KOPT-K1 (cell line): ENCODE data around the gene TRIM71.

ENCODE experiments used
- H3K27ac ChIP-seq: fragments of 200-600 bp; sonication (generic); 2 replicates; pipeline ENCODE4 v1.5.1; 2016; ENCODE audit warnings: antibody characterized with exemption, mild to moderate bottlenecking, low read depth, low read length; ENCODE audit not compliant: poor library complexity, severe bottlenecking
- H3K36me3 ChIP-seq: fragments of 200-600 bp; sonication (generic); 2 replicates; pipeline ENCODE4 v1.5.1; 2017; ENCODE audit warnings: antibody characterized with exemption, mild to moderate bottlenecking, low read length, moderate library complexity; ENCODE audit not compliant: insufficient read depth
- H3K9me3 ChIP-seq: fragments of 200-600 bp; sonication (generic); 2 replicates; pipeline ENCODE4 v1.5.1; 2017; ENCODE audit warnings: antibody characterized with exemption, low read length, mild to moderate bottlenecking; ENCODE audit not compliant: insufficient read depth, poor library complexity, severe bottlenecking

Gene TRIM71

DNA sequence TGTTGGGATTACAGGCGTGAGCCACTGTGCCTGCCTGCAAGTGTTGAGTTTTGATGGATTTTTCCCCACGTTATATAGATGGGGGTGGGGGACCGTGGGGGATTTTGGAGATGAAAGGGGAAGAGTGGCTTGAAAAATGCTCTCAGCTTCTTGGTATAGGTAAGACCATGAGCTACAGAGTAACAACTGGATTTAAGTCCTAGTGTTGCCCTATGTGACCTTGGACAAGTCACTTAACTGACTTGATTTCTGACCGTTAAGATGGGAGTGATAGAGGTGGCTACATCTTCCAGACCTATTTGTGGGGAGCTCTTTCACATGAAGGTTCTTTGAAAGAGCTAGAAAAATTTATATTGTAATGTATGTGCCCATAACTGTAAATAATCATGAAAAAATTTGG lies 13.3 kb downstream of the TRIM71 start:
- Histone ChIP-seq H3K9me3 (no peaks in the 10 kb centered on the region), H3K27ac (no peak overlapping the region), H3K36me3 (no peaks in the 10 kb centered on the region)

DNA sequence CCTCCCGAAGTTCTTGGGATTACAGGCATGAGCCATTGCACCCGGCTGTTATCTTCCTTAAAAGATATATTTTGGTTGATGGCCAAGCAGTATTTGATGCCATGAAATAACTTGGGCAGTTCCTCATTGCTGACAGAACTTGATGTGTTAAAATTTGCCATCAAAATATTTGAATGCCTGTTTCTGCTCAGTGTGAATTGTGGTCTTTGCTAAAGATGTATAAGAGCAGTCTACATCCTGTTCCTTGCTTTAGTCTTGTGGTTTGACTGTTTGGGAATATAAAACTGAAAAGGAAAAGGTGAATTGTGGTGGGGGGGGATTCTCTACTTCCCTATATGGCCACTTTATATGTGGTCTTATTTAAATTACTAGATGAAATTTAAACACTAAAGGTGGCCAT lies 14.0 kb downstream of the TRIM71 start:
- no peak overlapping the region for H3K27ac ChIP-seq
- no peaks in the 10 kb centered on the region for H3K36me3 ChIP-seq
- no peaks in the 10 kb centered on the region for H3K9me3 ChIP-seq

DNA sequence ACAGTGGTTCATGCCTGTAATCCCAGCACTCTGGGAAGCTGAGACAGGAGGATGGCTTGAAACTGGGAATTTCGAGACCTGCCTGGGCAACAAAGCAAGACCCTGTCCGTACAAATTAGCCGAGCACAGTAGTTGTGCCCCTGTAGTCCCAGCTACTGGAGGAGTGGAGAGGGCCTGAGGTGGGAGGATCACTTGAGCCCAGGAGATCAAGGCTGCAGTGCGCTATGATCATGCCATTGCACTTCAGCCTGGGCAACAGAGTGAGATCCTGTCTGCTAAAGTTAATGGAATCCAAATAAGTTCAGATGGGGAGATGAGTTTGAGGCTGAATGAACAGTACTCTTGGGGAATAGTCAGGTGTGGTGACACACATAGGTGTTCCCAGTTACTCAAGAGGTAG lies 14.4 kb downstream of the TRIM71 start:
- Histone ChIP-seq H3K36me3 (no peaks in the 10 kb centered on the region), H3K27ac (no peak overlapping the region), H3K9me3 (no peaks in the 10 kb centered on the region)

DNA sequence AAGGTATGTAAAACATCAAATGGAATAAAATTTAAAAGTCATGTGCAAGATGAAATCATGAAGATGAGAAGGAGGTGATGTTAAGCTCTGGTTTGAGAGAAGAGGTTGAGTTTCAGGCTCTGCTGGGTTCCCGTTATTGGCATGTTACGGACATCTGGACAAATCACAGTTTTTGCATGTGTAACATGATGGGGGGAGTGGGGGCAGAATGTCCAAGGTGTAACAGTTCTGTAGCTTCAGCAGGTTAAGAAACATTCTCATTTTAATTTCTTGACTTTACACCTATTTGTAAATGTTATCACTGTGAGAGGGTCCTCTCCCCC lies 17.2 kb downstream of the TRIM71 start:
- H3K27ac ChIP-seq, result no peak overlapping the region
- no peaks in the 10 kb centered on the region for H3K9me3 ChIP-seq
- no peaks in the 10 kb centered on the region for H3K36me3 ChIP-seq

DNA sequence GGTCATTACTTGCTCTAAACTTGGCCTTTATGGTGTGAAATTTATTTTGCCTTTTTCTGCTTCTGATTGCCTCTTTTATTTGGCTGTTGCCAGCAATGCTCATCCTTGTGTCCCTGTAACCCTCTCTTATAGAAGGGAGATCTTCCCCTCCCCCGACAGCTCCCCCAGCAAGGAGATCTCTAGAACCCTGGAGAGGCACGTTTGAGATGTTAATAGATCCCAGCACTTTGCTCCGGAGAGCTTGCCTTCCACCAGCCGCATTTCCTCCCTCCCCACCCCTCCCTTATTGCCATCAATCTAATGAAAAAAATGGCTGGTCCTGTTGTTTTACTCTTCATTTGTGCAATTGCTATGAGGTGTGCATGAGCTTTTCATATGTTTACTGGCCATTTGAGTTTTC lies 18.2 kb downstream of the TRIM71 start:
- H3K27ac ChIP-seq, result no peak overlapping the region
- H3K9me3 ChIP-seq, result no peaks in the 10 kb centered on the region
- no peaks in the 10 kb centered on the region for H3K36me3 ChIP-seq

DNA sequence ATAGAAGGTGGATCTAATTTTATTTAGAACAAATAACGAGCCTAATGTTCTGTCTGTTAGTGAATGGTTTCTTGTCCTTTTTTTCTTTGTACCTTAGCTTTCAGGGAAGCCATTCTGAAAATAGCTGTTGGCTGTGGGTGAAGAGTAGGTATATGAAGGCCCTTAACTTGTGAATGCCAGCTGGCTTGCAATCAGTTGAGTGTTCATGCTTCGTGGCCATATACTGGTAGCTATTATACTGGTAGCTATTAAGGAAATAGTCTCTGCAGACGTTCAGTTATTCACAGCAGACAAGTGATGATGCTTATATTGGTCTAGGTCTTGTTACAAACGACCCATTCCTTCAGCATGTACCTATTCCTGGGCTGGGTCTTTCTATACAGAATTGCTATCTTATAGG lies 18.8 kb downstream of the TRIM71 start:
- Histone ChIP-seq H3K27ac (no peak overlapping the region), H3K36me3 (no peaks in the 10 kb centered on the region), H3K9me3 (no peaks in the 10 kb centered on the region)

DNA sequence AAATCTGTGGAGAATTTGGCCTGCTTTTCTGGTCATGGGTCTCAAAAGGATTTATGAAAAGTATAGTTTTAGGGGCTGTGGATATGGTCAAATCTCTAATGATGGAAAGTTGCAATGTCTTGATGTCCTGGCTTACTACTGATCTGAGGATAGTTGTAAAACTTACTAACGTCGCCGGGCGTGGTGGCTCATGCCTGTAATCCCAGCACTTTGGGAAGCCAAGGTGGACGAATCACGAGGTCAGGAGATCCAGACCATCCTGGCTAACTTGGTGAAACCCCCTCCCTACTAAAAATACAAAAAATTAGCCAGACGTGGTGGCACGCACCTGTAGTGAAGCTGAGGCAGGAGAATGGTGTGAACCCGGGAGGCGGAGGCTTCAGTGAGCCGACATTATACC lies 19.6 kb downstream of the TRIM71 start:
- H3K27ac ChIP-seq, result no peak overlapping the region
- H3K36me3 ChIP-seq, result no peaks in the 10 kb centered on the region
- no peaks in the 10 kb centered on the region for H3K9me3 ChIP-seq

DNA sequence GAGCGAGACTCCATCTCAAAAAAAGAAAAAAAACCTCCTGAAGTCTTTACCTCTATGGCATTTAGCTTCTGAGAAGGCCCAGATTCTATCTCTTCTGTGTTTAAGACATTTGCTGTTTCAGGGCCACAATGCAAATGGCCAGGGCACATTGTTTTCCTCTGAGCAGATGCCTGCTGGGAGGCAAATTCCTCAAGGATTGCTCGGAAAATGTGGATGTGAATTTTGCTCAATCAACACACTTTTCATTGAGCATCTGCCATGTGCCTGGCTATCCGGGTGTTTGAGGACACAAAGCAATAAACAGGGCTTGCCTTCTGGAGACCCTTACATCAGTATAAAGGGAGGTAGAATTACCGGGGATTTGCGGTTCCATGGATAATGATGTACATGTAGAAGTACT lies 20.0 kb downstream of the TRIM71 start:
- H3K36me3 ChIP-seq, result no peaks in the 10 kb centered on the region
- H3K9me3 ChIP-seq, result no peaks in the 10 kb centered on the region
- no peak overlapping the region for H3K27ac ChIP-seq

DNA sequence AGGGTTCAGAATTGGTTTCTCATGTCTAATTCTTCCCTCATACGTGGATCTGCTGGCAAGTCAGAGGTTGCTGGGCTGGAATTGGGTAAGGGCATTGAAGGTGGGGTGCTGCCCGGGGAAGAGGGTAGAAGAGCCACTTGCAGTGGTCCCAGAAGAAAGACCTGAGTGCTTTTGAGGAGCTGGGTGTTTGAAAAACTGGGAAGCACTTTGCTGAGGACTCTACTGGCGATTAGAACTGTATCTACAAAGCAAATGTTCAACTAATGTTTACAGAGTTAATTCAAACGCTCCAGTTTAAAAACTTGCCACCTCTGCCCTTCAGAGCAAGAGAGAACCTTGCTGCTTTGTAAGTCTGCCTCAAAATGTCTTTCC lies 21.9 kb downstream of the TRIM71 start:
- Histone ChIP-seq H3K36me3 (no peaks in the 10 kb centered on the region), H3K9me3 (no peaks in the 10 kb centered on the region), H3K27ac (no peak overlapping the region)

DNA sequence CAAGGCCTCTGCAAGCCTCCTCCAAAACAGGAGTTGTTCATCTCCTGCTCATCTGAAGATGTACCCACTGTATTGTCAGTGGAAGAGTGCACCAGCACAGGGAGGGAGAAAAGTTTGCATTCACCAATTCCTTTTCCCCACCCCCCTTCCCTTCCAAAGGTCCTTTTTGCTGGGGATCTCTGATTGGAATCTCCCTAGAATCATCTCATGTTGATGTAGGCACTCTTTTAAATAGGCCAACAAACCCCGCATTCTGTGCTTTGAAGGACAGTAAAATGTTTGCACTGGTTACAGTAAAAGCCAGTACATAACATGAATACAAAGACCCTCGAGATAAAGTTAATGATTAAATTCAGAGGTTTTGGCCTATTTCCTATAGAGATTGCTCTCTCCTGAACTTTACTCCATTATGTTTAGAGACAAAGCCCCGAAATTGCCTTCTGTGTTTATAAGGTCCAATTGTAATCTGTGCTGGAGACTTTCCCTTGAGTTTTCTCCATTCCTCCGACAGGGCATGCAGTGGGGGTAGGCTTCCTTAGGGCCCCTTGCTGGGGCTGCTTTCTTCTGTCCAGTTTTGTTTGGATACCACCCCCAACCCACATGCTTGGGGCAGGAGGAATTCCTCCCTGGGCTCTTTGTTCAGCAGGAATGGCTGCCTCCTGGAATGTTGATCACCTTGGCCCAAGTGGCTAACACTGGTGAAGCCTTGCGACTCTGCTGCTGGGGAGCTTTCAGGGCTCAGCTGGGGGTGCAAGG lies 22.5 kb downstream of the TRIM71 start:
- Histone ChIP-seq H3K27ac (peak overlapping the region; percentile 13), H3K36me3 (no peaks in the 10 kb centered on the region), H3K9me3 (no peaks in the 10 kb centered on the region)

DNA sequence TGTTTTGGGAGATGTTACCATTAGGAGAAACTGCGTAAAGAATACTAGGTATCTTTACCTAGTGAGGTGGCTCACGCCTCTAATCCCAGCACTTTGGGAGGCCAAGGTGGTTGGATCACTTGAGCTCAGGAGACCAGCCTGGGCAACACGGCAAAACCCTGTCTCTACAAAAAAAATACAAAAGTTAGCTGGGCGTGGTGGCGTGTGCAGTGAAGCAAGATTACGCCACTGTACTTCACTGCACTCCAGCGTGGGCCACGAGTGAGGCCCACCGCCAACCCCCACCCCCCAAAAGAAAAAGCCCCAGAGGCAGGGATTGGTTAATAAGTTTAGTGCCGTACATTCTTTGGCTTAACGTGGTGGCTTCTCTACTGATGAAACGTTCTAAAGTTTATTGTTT lies 23.5 kb downstream of the TRIM71 start:
- H3K9me3 ChIP-seq, result no peaks in the 10 kb centered on the region
- no peaks in the 10 kb centered on the region for H3K36me3 ChIP-seq
- H3K27ac ChIP-seq, result peak overlapping the region; percentile 75

DNA sequence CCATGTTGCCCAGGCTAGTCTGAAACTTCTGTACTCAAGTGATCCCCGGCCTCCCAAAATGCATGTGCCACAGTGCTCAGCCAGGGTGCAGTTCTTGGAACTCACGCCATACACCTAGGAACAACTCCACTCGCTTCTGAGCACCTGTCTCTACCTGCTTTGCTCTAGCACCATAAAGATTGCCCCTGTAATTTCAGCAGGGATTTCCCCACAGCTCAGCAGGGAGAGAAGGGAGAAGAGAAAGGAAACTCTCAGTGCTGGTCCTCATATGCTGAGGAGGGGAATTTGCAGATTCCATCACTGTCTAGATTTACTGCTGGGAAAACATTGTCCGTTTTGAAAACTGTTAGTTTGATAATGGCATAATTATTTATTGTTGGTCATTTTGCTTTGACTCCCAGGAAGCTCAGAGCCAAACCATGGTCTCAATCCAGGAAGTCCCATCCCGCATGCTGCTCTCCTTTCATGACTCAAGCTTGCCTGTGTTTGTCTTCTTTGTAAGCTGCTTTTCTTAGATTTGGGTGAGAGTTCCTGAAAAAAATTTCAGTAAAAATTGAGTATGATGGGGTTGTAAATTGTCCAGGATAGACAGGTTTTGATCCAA lies 24.2 kb downstream of the TRIM71 start:
- H3K27ac ChIP-seq, result peak overlapping the region; percentile 75
- H3K9me3 ChIP-seq, result no peaks in the 10 kb centered on the region
- H3K36me3 ChIP-seq, result no peaks in the 10 kb centered on the region

DNA sequence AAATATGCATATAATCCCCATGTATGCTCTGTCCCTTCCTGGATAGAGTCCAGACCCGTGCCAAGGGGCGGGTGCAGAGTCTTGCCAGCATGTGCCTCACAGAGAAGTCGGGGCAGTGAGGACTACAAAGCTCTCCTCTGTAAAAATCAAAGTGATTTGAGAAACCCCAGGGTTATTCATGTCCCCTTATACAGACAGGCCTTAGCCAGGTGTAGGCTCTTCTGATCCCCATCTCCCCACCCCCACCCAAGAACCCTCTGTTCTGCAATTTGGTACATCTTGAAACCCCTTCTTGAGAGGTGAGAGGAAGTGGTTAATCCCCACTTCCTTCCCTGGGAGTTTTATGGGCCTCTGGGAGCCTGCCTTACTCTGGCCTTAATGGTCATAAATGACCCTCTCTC lies 24.7 kb downstream of the TRIM71 start:
- peak overlapping the region; percentile 75 for H3K27ac ChIP-seq

DNA sequence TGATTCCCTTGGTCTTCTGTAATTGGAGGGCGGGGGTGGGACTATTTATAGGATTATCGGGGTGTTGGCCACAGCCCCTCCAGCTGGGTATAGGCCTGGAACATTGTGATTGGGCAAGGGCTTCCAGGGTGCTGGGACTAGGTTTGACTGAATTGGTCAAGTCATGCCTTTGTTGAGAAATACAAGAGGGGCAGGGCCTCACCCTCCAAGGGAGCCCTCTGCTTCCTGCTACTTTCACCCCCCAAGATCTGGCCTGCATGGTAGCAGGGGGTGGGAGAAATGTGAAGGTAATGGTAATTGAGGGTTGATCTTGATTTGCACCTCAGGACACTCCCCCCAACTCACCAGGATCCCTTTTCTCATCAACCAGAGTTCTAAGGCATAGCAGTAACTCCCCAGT lies 25.2 kb downstream of the TRIM71 start:
- Histone ChIP-seq H3K9me3 (no peaks in the 10 kb centered on the region), H3K36me3 (no peaks in the 10 kb centered on the region), H3K27ac (peak overlapping the region; percentile 75)

More for the DNA sequence above, 24.7 kb downstream of the TRIM71 start:
- H3K36me3 ChIP-seq, result no peaks in the 10 kb centered on the region
- H3K9me3 ChIP-seq, result no peaks in the 10 kb centered on the region

DNA sequence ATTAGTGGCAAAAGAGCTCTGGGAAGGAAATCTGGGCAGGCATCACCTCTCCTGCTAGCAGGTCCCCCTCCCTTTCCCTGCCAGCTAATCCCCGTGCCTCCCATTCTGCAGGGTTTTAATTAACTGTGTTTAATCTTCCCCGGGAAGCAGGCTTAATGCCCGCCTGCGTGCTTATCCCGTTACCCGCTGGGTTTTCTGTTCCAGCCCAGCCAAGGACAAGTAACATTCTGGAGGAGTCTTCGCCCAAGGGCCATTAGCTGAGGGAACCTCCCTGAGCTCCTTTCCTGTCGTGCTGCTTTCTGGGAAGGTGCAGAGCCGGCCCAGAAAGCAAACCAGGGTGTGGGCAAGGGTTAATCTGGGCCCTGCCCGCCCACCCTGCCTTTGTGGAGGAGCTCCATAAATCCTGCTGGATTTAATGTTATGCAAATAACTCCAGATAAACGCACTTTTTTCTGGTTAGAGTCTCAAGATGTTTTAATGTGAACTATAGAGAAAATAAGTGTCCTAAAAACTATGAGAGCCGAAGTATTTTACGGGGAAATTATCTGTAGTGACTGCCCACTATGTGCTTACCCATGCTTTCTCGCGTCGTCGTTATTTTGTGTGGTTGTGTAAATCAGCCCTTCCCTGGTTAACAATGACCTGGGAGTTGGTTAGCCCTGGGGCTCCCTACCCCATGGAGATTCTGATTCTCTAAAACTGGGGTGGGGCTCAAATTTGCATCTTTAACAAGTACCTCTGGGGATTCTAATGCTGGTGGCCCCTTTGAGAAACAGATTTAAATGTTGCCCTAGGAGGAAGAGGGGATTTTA lies 25.9 kb downstream of the TRIM71 start:
- Histone ChIP-seq H3K9me3 (no peaks in the 10 kb centered on the region), H3K27ac (peak overlapping the region; percentile 75), H3K36me3 (no peaks in the 10 kb centered on the region)

DNA sequence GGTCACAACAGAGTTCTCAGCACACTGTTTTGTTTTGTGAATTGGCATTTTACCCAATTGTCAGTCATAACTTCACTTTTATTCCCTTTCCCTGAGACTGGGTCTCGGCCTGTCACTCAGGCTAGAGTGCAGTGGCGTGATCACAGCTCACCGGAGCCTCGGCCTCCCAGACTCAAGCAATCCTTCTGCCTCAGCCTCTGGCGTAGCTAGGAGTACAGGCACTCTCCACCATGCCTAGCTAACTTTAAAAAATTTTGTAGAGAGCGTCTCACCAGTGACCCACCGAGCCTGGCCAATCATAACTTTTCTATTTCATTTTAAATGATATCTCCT lies 26.5 kb downstream of the TRIM71 start:
- Histone ChIP-seq H3K27ac (peak overlapping the region; percentile 75), H3K9me3 (no peaks in the 10 kb centered on the region)

More for the DNA sequence above, 26.5 kb downstream of the TRIM71 start:
- no peaks in the 10 kb centered on the region for H3K36me3 ChIP-seq
